DOHH2 (cell line): ENCODE data around the gene ABCB1.

Experiments
- EZH2phosphoT487 ChIP-seq: fragments of 200-600 bp; sonication (generic); IDR thresholded peaks from 2 replicates; pipeline ENCODE4 v1.6.1; 2017; ENCODE audit warnings: borderline replicate concordance, mild to moderate bottlenecking, antibody characterized with exemption, low read length, moderate library complexity, mixed read lengths
- TF ChIP-seq, protein P1 (sequence below): fragments of 200-600 bp; sonication (generic); IDR thresholded peaks from one replicate; pipeline ENCODE4 v1.5.1; 2014; ENCODE audit warnings: antibody characterized with exemption, mild to moderate bottlenecking, low read depth, low read length; ENCODE audit not compliant: poor library complexity, severe bottlenecking

DNA sequence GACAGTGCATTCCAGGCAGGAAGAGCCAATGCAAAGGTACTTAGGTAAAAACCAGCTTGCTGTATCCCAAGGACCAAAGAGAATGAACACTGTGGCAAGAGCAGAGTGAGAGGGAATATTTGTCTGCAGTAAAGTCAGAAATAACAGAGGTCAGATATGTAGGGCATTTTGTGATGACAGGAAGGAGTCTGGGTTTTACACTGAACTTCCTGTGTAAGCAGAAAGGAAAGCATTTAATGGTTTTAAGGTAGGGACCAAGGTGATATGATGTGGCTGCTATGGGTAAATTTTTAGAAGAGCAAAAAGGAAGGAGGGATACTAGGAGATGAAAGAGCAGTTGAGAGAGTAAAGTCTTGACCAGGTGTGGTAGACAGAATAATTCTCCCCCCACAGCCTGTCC is 10.1 kb downstream of the ABCB1 start:
- no peak for TF ChIP-seq EZH2phosphoT487
- TF ChIP-seq, protein P1, sequence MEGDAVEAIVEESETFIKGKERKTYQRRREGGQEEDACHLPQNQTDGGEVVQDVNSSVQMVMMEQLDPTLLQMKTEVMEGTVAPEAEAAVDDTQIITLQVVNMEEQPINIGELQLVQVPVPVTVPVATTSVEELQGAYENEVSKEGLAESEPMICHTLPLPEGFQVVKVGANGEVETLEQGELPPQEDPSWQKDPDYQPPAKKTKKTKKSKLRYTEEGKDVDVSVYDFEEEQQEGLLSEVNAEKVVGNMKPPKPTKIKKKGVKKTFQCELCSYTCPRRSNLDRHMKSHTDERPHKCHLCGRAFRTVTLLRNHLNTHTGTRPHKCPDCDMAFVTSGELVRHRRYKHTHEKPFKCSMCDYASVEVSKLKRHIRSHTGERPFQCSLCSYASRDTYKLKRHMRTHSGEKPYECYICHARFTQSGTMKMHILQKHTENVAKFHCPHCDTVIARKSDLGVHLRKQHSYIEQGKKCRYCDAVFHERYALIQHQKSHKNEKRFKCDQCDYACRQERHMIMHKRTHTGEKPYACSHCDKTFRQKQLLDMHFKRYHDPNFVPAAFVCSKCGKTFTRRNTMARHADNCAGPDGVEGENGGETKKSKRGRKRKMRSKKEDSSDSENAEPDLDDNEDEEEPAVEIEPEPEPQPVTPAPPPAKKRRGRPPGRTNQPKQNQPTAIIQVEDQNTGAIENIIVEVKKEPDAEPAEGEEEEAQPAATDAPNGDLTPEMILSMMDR, result no peak
